Measurements from ENCODE around the gene SGCB.

SGCB gene

GRCh38 chr4:51997647-51998046, 40.5 kb downstream of the SGCB start:
- TF ChIP-seq POLR2AphosphoS5 (IDR thresholded peaks at IDR 0.05; ENCODE audit: low read depth, low read length) (no peak), SIN3A (IDR thresholded peaks at IDR 0.05; ENCODE audit: borderline replicate concordance, insufficient read depth, low read length) (no peak), TAF1 (IDR thresholded peaks at IDR 0.05; ENCODE audit: borderline replicate concordance, insufficient read depth, low read length) (no peak), FOXP2 (optimal IDR thresholded peaks at IDR 0.05; ENCODE audit: borderline replicate concordance, extremely low read depth, extremely low read length, insufficient read depth) (no peak), REST (IDR thresholded peaks at IDR 0.05; ENCODE audit: insufficient read depth in 1 of 2, low read depth in 2 of 2, low read length in 2 of 2) (no peak)

- TF ChIP-seq REST (IDR thresholded peaks at IDR 0.05; ENCODE audit: insufficient read depth in 1 of 2, low read depth in 2 of 2, low read length in 2 of 2), result no peak
- no peak for TF ChIP-seq POLR2AphosphoS5 (IDR thresholded peaks at IDR 0.05; ENCODE audit: low read depth, low read length)
- no peak for TF ChIP-seq TAF1 (IDR thresholded peaks at IDR 0.05; ENCODE audit: borderline replicate concordance, insufficient read depth, low read length)
- no peak for TF ChIP-seq FOXP2 (optimal IDR thresholded peaks at IDR 0.05; ENCODE audit: borderline replicate concordance, extremely low read depth, extremely low read length, insufficient read depth)
- no peak for TF ChIP-seq SIN3A (IDR thresholded peaks at IDR 0.05; ENCODE audit: borderline replicate concordance, insufficient read depth, low read length)
These were observed 42.4 kb downstream of the SGCB start for GRCh38 chr4:51995647-51996220.

Data from PFSK-1 (cell line).